ENCODE data around the gene GRK2. TPM values are rescaled to one million over a fixed set of nuclear protein-coding genes. Genes with fewer than 3 reads are reported as not detected.

GRK2 gene
- polyA plus RNA-seq, 1 donor from 2014 or later, result 47.3 TPM

GRCh38 chr11:67300256-67300755 is 34.0 kb downstream of the GRK2 start:
- no peak overlapping the region for H2AFZ ChIP-seq (ENCODE audit: low read depth, low read length)
- no peaks in the 10 kb centered on the region for H4K20me1 ChIP-seq (ENCODE audit: insufficient read depth)
- no peaks in the 10 kb centered on the region for H3K9me2 ChIP-seq (ENCODE audit: insufficient read depth, low read length)
- peaks cover 4% of the 10 kb centered on the region for H3K36me3 ChIP-seq (ENCODE audit: insufficient read depth, low read length)
- no peak overlapping the region for H3K4me3 ChIP-seq (ENCODE audit: low read length)
- H3K9ac ChIP-seq (ENCODE audit: low read length), result no peak overlapping the region
- no peak overlapping the region for H3K27ac ChIP-seq (ENCODE audit: low read length)
- no peaks in the 10 kb centered on the region for H3K79me2 ChIP-seq (replicated peaks; ENCODE audit: insufficient read depth, low read length)
- TF ChIP-seq EZH2 (IDR thresholded peaks at IDR 0.05; ENCODE audit: borderline replicate concordance, insufficient read depth, low read length, poor library complexity, severe bottlenecking) (no peak), EP300 (conservative IDR thresholded peaks at IDR 0.05; ENCODE audit: poor library complexity, severe bottlenecking) (no peak), SMC3 (conservative IDR thresholded peaks at IDR 0.05; ENCODE audit: poor library complexity) (no peak)
- no peak overlapping the region for H3K4me2 ChIP-seq (ENCODE audit: low read length)
- no peaks in the 10 kb centered on the region for H3F3A ChIP-seq (ENCODE audit: insufficient read depth, low read length, poor library complexity, severe bottlenecking)
- H3K27me3 ChIP-seq (ENCODE audit: insufficient read depth, low read depth, low read length), result peaks cover 17% of the 10 kb centered on the region
- H3K9me3 ChIP-seq (ENCODE audit: low read length), result no peaks in the 10 kb centered on the region

- no peaks in the 10 kb centered on the region for H3F3A ChIP-seq (ENCODE audit: insufficient read depth, low read length, poor library complexity, severe bottlenecking)
- H3K27ac ChIP-seq (ENCODE audit: low read length), result no peak overlapping the region
- no peak overlapping the region for H3K9ac ChIP-seq (ENCODE audit: low read length)
- peaks cover 17% of the 10 kb centered on the region for H3K27me3 ChIP-seq (ENCODE audit: insufficient read depth, low read depth, low read length)
- TF ChIP-seq EP300 (conservative IDR thresholded peaks at IDR 0.05; ENCODE audit: poor library complexity, severe bottlenecking) (no peak), POLR2AphosphoS5 (IDR thresholded peaks at IDR 0.05) (no peak), EZH2 (IDR thresholded peaks at IDR 0.05; ENCODE audit: borderline replicate concordance, insufficient read depth, low read length, poor library complexity, severe bottlenecking) (no peak), SMC3 (conservative IDR thresholded peaks at IDR 0.05; ENCODE audit: poor library complexity) (no peak), TAF1 (IDR thresholded peaks at IDR 0.05; ENCODE audit: low read depth) (no peak), MXI1 (conservative IDR thresholded peaks at IDR 0.05; ENCODE audit: poor library complexity, severe bottlenecking) (no peak), CTCF (IDR thresholded peaks at IDR 0.05; ENCODE audit: poor library complexity, severe bottlenecking) (no peak), RAD21 (conservative IDR thresholded peaks at IDR 0.05) (no peak), REST (IDR thresholded peaks at IDR 0.05; ENCODE audit: borderline replicate concordance) (no peak)
- no peak overlapping the region for H2AFZ ChIP-seq (ENCODE audit: low read depth, low read length)
- no peaks in the 10 kb centered on the region for H3K9me2 ChIP-seq (ENCODE audit: insufficient read depth, low read length)
- H3K79me2 ChIP-seq (replicated peaks; ENCODE audit: insufficient read depth, low read length), result no peaks in the 10 kb centered on the region
- H3K36me3 ChIP-seq (ENCODE audit: insufficient read depth, low read length), result peaks cover 4% of the 10 kb centered on the region
- H3K9me3 ChIP-seq (ENCODE audit: low read length), result no peaks in the 10 kb centered on the region
- no peak overlapping the region for H3K4me3 ChIP-seq (ENCODE audit: low read length)
- no peak overlapping the region for H3K4me2 ChIP-seq (ENCODE audit: low read length)
- H4K20me1 ChIP-seq (ENCODE audit: insufficient read depth), result no peaks in the 10 kb centered on the region
Observed at GRCh38 chr11:67300756-67301312, 34.6 kb downstream of the GRK2 start.

Measured in neural cell (in vitro differentiated cells).